DMS79 treated with DMSO at 0.1 percent for 48 hours (cell line): ENCODE results near the gene DGLUCY.
"Not testable (repeated sequence)": the region's sequence is repeated elsewhere in the genome, so short reads cannot be mapped to it uniquely, and the experiment has no call there.

Source experiments
- DNase-seq: peaks from one replicate; lab custom pipeline; 2025; lab: John Stamatoyannopoulos, UW

DGLUCY gene

DNA sequence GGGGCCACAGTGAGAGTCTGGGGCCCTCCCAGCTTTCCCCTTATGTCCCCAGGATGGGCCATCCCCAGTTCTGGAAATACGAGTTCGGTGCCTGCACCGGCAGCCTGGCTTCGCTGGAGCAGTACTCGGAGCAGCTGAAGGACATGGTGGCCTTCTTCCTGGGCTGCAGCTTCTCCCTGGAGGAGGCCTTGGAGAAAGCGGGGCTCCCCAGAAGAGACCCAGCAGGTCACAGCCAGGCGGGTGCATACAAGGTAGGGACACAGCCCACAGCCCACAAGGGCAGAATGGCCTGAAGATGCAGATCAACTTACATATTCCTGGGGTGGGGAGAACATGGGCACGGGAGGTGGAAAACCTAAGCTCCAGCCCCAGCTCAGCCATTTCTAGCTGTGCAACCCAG is 56.1 kb downstream of the DGLUCY start:
- no peak for DNase-seq

- no peak for DNase-seq
Observed at GRCh38 chr14:91170504-91171121, 56.7 kb downstream of the DGLUCY start.

- DNase-seq: no peak
Observed at GRCh38 chr14:91171291-91171690, 57.4 kb downstream of the DGLUCY start.

GRCh38 chr14:91173221-91173670 is 59.4 kb downstream of the DGLUCY start:
- DNase-seq: peak; percentile 74

- no peak for DNase-seq
Observed at GRCh38 chr14:91173904-91174303, 60.0 kb downstream of the DGLUCY start.

- DNase-seq: no peak
Observed at GRCh38 chr14:91175291-91176201, 61.7 kb downstream of the DGLUCY start.

GRCh38 chr14:91177073-91178034 is 63.5 kb downstream of the DGLUCY start:
- peak; percentile 96 for DNase-seq

GRCh38 chr14:91180611-91181010 is 66.7 kb downstream of the DGLUCY start:
- DNase-seq: no peak

DNA sequence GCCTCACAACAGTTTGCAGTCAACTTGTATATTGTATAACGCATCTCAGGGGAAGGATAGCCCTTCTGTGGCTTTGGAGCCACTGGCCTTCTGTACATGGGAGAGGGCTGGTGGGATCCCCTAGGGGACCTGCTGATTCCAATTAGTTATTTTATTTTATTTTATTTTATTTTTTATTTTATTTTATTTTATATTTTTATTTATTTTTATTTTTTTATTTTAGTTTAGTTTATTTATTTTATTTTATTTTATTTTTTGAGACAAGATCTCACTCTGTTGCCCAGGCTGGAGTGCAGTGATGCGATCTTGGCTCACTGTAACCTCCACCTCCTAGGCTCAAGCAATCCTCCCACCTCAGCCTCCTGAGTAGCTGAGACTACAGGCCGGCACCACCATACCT is 68.9 kb downstream of the DGLUCY start:
- not testable (repeated sequence) for DNase-seq

DNA sequence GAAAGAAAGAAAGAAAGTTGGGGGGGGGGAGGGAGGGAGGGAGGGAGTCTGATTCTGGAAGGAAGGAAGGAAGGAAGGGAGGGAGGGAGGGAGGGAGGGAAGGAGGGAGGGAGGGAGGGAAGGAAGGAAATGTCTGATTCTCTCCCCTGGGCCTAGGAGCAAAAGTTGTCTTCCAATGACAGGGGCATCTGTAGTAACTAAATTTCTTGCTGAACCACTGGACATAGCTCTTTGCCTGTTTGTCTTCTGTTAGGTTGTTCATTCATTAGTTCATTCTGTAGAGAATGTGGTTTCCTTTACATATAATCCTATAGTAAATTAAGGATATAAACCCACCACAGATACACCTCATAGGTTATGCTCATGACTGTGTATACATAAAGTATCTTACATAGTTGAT is 70.7 kb downstream of the DGLUCY start:
- no peak for DNase-seq

DNA sequence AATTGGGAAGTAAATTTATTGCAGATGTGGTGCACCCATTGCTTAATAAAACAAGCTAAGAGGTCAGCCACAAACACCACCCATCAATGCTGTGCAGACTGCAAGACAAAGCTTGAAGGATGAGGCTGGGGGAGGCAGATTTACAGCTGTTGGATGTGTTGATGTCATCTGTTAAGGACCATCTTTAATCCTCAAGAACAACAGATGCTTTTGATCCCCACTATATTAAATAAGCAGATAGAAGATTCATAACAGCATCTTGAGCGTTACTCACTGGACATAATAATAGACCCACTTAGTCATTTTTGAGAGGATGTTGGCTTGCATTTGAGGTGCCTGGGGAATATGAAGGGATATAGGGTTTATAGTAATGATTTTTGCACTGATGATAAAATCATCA is 71.8 kb downstream of the DGLUCY start:
- no peak for DNase-seq

- no peak for DNase-seq
Observed at GRCh38 chr14:91186515-91187066, 72.7 kb downstream of the DGLUCY start.

GRCh38 chr14:91187271-91187670 is 73.4 kb downstream of the DGLUCY start:
- no peak for DNase-seq

DNA sequence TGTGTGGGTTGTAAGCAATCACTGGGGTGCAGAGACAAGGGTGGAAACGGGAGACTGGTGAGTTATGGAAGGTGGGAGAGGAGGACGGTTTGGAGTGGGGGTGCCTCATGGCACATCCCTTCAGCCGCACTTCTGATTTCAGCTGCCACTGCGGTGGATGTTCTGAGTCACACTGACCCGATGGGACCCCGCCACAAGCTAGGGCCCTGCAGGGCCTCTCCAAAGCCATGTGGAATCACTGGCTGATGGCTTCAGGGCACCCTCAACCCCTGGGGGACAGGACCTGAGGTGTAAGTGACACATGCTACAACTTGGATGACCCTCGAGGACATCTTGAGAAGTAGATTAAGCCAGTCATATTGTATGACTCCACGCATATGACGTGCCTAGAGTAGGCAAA is 77.0 kb downstream of the DGLUCY start:
- DNase-seq: no peak

- DNase-seq: no peak
Observed at GRCh38 chr14:91193069-91193468, 79.2 kb downstream of the DGLUCY start.

DNA sequence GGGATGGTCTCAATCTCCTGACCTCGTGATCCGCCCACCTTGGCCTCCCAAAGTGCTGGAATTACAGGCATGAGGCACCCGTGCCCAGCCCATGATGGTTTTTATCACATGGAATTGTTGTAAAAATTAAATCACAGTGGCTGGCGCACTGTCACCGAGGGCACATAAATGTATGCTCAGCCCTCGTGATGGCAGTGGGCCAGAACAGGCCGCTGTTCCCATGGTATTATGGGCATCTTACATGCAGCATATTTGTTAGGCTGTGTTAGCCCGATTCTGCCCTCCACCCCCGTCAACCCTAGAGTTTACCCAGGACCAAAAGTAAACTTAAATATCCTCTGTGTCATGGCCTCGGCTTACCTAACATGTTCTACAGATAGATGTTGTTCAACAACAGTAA is 82.0 kb downstream of the DGLUCY start:
- no peak for DNase-seq

- DNase-seq: no peak
Observed at GRCh38 chr14:91197631-91198030, 83.8 kb downstream of the DGLUCY start.

- not testable (repeated sequence) for DNase-seq
Observed at GRCh38 chr14:91200802-91201201, 86.9 kb downstream of the DGLUCY start.

DNA sequence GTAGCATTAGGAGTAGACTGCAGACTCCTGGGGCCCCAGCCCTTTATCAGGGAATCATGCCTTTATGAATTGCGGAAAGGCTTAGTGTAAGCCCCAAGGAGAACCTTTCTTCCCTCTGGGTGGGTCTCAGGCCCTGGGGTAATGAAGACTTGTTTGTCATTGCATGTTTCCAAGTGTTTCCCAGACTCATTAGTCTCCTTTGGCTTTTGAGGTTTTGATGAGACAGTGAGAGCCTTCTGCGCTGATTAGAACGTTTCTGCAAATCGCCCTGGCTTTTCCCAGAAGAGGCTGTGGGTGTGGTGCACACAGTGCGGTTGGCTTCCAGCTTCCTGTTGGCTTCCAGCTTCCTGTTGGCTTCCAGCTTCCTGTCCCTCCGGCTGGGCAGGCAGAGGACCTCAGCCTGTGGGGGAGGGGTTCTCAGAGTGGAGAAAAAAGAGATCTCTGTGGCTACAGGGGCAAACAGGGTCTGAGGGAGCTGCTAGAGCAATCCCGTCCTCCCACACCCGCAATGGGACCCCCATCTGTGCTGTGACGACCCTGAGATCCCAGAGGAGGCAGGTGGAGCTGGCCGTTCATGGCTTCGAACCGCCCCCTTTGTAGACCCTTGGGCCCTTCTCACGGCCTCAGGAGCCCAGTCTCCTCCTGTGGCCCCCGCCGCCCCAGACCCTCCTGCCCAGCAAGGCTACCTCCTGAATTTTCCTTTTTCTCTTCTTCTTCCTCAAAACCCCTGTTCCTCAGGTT is 88.5 kb downstream of the DGLUCY start:
- DNase-seq: no peak

DNA sequence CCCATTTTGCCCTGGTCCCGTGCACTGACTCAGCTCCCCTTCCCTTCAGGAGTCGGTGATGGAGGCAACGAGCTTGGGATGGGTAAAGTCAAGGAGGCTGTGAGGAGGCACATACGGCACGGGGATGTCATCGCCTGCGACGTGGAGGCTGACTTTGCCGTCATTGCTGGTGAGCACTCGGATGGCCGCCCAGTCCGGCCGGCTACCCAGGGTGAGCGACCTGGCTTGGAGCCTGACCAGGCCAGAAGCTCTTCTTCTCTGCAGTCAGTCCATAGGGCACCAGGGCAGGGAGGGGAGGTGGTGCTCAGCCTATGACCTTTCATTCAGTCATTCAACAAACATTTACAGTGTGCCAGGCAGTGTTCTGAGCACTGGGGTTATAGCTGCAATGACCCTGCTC is 90.8 kb downstream of the DGLUCY start:
- DNase-seq: no peak

- no peak for DNase-seq
Observed at GRCh38 chr14:91205459-91205858, 91.6 kb downstream of the DGLUCY start.
